AG10803 (cell line): Measurements from ENCODE around the gene ACTL8.

Experiments
- DNase-seq: peaks from one replicate; pipeline ENCODE4 v3.0.0; 2010; ENCODE audit warnings: low read depth
- H3K4me3 ChIP-seq: 2 replicates; pipeline ENCODE4 v1.5.1; 2011; ENCODE audit warnings: mild to moderate bottlenecking, low read length, control low read depth
- CTCF ChIP-seq: conservative IDR thresholded peaks from 2 replicates; pipeline ENCODE4 v1.5.1; 2011; ENCODE audit warnings: mild to moderate bottlenecking, low read length, control low read depth, inconsistent platforms

The ACTL8 gene

GRCh38 chr1:17791055-17791390 lies 35.9 kb downstream of the ACTL8 start:
- no peak for TF ChIP-seq CTCF
- DNase-seq: no peak
- H3K4me3 ChIP-seq: no peak overlapping the region

DNA sequence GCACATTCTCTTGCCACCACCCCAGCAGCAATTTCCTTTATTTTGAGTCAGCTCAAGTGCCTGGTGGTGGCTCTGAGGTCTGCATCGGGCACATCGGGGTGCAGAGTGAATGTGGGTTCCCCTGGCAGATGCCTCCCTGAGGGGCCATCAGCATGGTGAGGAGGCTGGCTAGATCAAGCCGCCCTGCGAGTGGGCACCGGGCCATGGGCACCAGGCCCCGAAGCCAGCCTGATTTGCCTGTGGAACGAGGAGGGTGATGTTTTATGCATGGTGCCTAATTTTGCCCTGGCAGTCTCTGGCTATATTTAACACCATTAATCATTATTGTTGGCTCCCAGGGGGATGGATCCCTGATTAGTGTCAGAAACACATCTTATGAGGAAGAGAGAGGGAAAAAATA lies 36.3 kb downstream of the ACTL8 start:
- no peak for TF ChIP-seq CTCF
- DNase-seq: no peak

DNA sequence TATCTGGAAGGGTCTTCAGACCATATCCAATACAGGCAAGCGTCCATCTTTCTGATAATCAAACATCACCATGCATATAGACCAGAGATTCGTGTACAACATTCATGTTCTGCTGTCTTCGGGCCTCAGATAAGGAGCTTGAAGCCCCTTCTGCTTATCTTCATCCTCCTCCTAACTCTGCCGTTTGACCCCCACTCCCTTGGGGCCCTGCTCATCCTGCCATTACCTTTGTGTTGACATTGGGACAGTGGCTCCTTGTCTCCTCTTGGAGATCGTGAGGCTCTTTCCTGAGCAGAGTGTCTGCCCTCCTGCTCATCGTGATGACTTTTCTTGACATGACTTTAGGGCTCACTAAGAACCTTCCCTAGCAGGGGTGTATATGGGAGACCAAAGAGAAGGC lies 37.3 kb downstream of the ACTL8 start:
- H3K4me3 ChIP-seq: no peak overlapping the region
- no peak for DNase-seq
- no peak for TF ChIP-seq CTCF

More for the DNA sequence above, 36.3 kb downstream of the ACTL8 start:
- no peak overlapping the region for H3K4me3 ChIP-seq

DNA sequence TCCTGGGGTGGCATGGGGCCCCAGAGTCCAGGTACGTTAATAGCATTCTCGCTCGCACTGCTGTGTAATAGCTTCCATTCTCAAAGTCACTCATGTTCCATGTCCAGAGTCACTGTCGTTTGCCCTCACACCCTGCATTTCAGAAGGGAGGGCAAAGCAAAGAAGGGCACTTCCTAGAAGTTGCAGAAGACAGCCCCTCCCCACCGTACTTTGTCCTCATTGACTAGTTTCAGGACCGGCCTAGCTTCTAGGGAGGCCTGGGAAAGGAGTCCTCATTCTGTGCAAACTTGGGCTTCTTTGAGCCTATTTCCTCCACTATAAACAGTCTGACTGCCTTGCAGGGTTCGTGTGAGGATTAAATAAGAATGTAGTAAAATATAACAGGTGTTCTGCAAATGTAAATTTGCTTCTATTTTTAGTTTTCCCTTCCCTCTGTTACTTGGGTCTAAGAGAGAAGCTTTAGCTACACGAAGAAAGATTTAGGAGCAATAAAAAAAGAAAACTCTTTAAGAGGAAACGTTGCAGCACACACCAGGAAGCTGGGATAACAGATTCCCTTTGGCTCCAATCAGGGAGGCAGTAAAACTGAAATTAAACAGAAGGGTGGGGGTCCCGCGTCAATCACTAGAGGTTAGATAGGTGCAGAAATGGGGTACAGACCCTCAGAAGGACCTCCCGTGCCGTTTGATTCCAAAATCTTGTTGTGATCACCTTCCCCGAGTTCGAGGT lies 40.1 kb downstream of the ACTL8 start:
- DNase-seq: no peak
- no peak overlapping the region for H3K4me3 ChIP-seq
- TF ChIP-seq CTCF: no peak

- DNase-seq: no peak
- H3K4me3 ChIP-seq: no peak overlapping the region
- TF ChIP-seq CTCF: no peak
Measured at GRCh38 chr1:17795836-17796645, 40.9 kb downstream of the ACTL8 start.

DNA sequence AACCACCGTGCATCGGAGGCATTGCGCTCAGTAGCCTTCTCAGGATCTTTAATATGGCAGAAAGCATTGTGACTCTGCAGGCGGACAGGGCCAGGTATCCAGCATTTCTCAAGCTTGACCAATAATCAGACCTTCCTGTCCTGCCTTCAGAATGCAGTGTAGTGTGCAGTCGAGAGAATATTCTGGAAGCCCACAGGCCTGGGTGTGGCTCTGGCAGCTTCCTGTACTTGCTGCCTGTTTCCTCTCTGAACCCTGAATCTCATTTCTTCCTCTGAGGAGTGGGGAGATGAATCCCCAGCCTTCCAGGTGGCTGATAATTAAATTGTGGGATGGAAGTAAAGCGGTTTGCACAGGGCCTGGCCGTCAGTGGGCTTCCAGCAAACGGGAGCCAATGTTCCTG lies 42.3 kb downstream of the ACTL8 start:
- DNase-seq: no peak
- H3K4me3 ChIP-seq: no peak overlapping the region
- TF ChIP-seq CTCF: no peak

GRCh38 chr1:17798011-17798410 lies 42.9 kb downstream of the ACTL8 start:
- H3K4me3 ChIP-seq: no peak overlapping the region
- DNase-seq: no peak
- no peak for TF ChIP-seq CTCF
